PC-9 (cell line): Measurements from ENCODE around the gene AKAP6. TPM values are rescaled to one million over a fixed set of nuclear protein-coding genes. Genes with fewer than 3 reads are reported as not detected.

Source experiments
- BruUV-seq: library from RNA; stranded (reverse); fragments of 400-500 nt; replicated peaks from 2 replicates; lab custom pipeline; 2021; lab: Mats Ljungman, UMichigan
- CTCF ChIA-PET: fragments of 300-600 bp; sonication (Branson Sonifier 250); formaldehyde crosslinking; loops from one replicate; lab custom pipeline; 2022; ENCODE audit warnings: antibody characterized with exemption; lab: Charles Lee
- POLR2A ChIA-PET: fragments of 300-600 bp; sonication (Branson Sonifier 250); formaldehyde crosslinking; loops from one replicate; lab custom pipeline; 2022; ENCODE audit warnings: antibody characterized with exemption; ENCODE audit not compliant: unreplicated experiment; lab: Charles Lee
- DNase-seq, 2 experiments: peaks; one replicate each; pipeline versions ENCODE4 v3.0.0 to v3.0.0-alpha.2; 2015 to 2022; ENCODE audit warnings: mixed read lengths in 1 of 2
- H2AFZ ChIP-seq: fragments of 200-600 bp; sonication (generic); 2 replicates; pipeline ENCODE4 v1.8.1; 2017; ENCODE audit warnings: antibody characterized with exemption
- H3F3A ChIP-seq: fragments of 200-600 bp; sonication (generic); 2 replicates; pipeline ENCODE4 v1.8.1; 2017; ENCODE audit warnings: antibody characterized with exemption, mild to moderate bottlenecking, low read depth; ENCODE audit not compliant: insufficient read depth
- H3K27ac ChIP-seq: fragments of 200-600 bp; sonication (generic); 2 replicates; pipeline ENCODE4 v1.6.1; 2016; ENCODE audit warnings: mixed run types
- H3K27me3 ChIP-seq: fragments of 200-600 bp; sonication (generic); 2 replicates; pipeline ENCODE4 v1.6.1; 2016; ENCODE audit warnings: low read depth, mixed run types; ENCODE audit not compliant: insufficient read depth
- H3K36me3 ChIP-seq: fragments of 200-600 bp; sonication (generic); 2 replicates; pipeline ENCODE4 v1.6.1; 2016; ENCODE audit warnings: low read depth, mixed run types
- H3K4me1 ChIP-seq: fragments of 200-600 bp; sonication (generic); replicated peaks from 2 replicates; pipeline ENCODE4 v1.6.1; 2016; ENCODE audit warnings: mixed run types; ENCODE audit not compliant: insufficient read depth
- H3K4me2 ChIP-seq: fragments of 200-600 bp; sonication (generic); 2 replicates; pipeline ENCODE4 v1.6.1; 2017; ENCODE audit warnings: mixed run types
- H3K4me3 ChIP-seq: fragments of 200-600 bp; sonication (generic); 2 replicates; pipeline ENCODE4 v1.6.1; 2016; ENCODE audit warnings: mixed run types
- H3K79me2 ChIP-seq: fragments of 200-600 bp; sonication (generic); 2 replicates; pipeline ENCODE4 v1.6.1; 2017; ENCODE audit warnings: low read depth, mixed run types
- H3K9me2 ChIP-seq: fragments of 200-600 bp; sonication (generic); 2 replicates; pipeline ENCODE4 v1.8.1; 2017; ENCODE audit warnings: mild to moderate bottlenecking; ENCODE audit not compliant: insufficient read depth
- H3K9me3 ChIP-seq: fragments of 200-600 bp; sonication (generic); 2 replicates; pipeline ENCODE4 v1.8.1; 2016; ENCODE audit warnings: low read depth; ENCODE audit not compliant: insufficient read depth
- H4K20me1 ChIP-seq: fragments of 200-600 bp; sonication (generic); 2 replicates; pipeline ENCODE4 v1.8.1; 2017; ENCODE audit not compliant: insufficient read depth
- CTCF ChIP-seq: fragments of 200-600 bp; sonication (generic); conservative IDR thresholded peaks from 2 replicates; pipeline ENCODE4 v1.6.1; 2017; ENCODE audit warnings: mixed run types, antibody characterized with exemption, mild to moderate bottlenecking, moderate library complexity
- EZH2 ChIP-seq: fragments of 200-600 bp; sonication (generic); IDR thresholded peaks from 2 replicates; pipeline ENCODE4 v1.8.0; 2017; ENCODE audit warnings: antibody characterized with exemption, low read depth
- intact Hi-C: fragments of 100-400 bp; cut with micrococcal nuclease; formaldehyde crosslinking; loops from one replicate; pipeline ENCODE4 v1.10.0; 2022; ENCODE audit not compliant: unreplicated experiment
- total RNA-seq: library from RNA; stranded (reverse); gene quantifications from 2 replicates; pipeline ENCODE4 v1.2.3, GENCODE V29; 2021

AKAP6 gene
- total RNA-seq, 1 experiment from 2014 or later, result 2.8 TPM

- H4K20me1 ChIP-seq, result no peaks in the 10 kb centered on the region
- H3K4me2 ChIP-seq, result no peak overlapping the region
- ChIA-PET POLR2A (no interaction called here), CTCF (no interaction called here)
- no peaks in the 10 kb centered on the region for H3K4me1 ChIP-seq
- no TSS peak for BruUV-seq
- no peaks in the 10 kb centered on the region for H3K9me3 ChIP-seq
- H3K4me3 ChIP-seq, result no peak overlapping the region
- H3K79me2 ChIP-seq, result no peaks in the 10 kb centered on the region
- H2AFZ ChIP-seq, result no peak overlapping the region
- H3K36me3 ChIP-seq, result no peaks in the 10 kb centered on the region
- intact Hi-C loops, result loop anchor here (10.0 kb wide), 2 partner anchors 100 to 840 kb away; no protein-coding TSS in a partner anchor
- TF ChIP-seq CTCF, result no peak
- no peak for TF ChIP-seq EZH2
- H3K27me3 ChIP-seq, result no peaks in the 10 kb centered on the region
- no peaks in the 10 kb centered on the region for H3F3A ChIP-seq
- no peaks in the 10 kb centered on the region for H3K9me2 ChIP-seq
- no peak for DNase-seq
- no peak overlapping the region for H3K27ac ChIP-seq
Observed at GRCh38 chr14:32594766-32595165, 265.7 kb downstream of the AKAP6 start.

DNA sequence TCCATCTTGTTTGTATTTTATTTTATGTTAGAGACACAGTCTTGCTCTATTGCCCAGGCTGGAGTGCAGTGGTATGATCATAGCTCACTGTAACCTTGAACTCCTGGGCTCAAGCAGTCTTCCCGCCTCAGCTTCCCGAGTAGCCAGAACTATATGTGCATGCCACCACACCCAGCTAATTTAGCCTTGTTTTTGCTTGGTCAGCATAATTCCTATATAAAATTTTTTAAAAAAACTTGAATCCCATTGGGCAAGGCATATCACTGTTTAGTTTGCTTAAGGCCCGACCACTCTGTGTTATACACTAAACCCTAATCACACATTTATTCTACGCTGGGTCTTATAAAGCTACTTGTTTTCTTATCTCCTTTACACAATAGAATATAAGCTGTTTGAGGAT, 266.4 kb downstream of the AKAP6 start:
- no peaks in the 10 kb centered on the region for H3K79me2 ChIP-seq
- H3K27me3 ChIP-seq, result no peaks in the 10 kb centered on the region
- no peaks in the 10 kb centered on the region for H3K4me1 ChIP-seq
- H3F3A ChIP-seq, result no peaks in the 10 kb centered on the region
- BruUV-seq, result no TSS peak
- no peak overlapping the region for H3K4me3 ChIP-seq
- no peak overlapping the region for H3K27ac ChIP-seq
- TF ChIP-seq EZH2 (no peak), CTCF (no peak)
- H4K20me1 ChIP-seq, result no peaks in the 10 kb centered on the region
- no peak for DNase-seq
- no peaks in the 10 kb centered on the region for H3K9me3 ChIP-seq
- H3K4me2 ChIP-seq, result no peak overlapping the region
- no peaks in the 10 kb centered on the region for H3K36me3 ChIP-seq
- H3K9me2 ChIP-seq, result no peaks in the 10 kb centered on the region
- no peak overlapping the region for H2AFZ ChIP-seq
- ChIA-PET CTCF (no interaction called here), POLR2A (no interaction called here)
- intact Hi-C loops, result loop anchor here (10.0 kb wide), 2 partner anchors 99 to 839 kb away; no protein-coding TSS in a partner anchor

GRCh38 chr14:32596390-32596789, 267.3 kb downstream of the AKAP6 start:
- ChIA-PET CTCF (no interaction called here), POLR2A (no interaction called here)
- TF ChIP-seq CTCF, result no peak
- DNase-seq, result no peak
- Histone ChIP-seq H3K36me3 (no peaks in the 10 kb centered on the region), H3K79me2 (no peaks in the 10 kb centered on the region), H3F3A (no peaks in the 10 kb centered on the region), H3K4me1 (no peaks in the 10 kb centered on the region), H2AFZ (no peak overlapping the region), H3K27me3 (no peaks in the 10 kb centered on the region), H3K27ac (no peak overlapping the region), H3K4me3 (no peak overlapping the region), H4K20me1 (no peaks in the 10 kb centered on the region), H3K4me2 (no peak overlapping the region), H3K9me2 (no peaks in the 10 kb centered on the region), H3K9me3 (no peaks in the 10 kb centered on the region)
- BruUV-seq, result no TSS peak
- intact Hi-C loops, result loop anchor here (10.0 kb wide), 2 partner anchors 98 to 838 kb away; no protein-coding TSS in a partner anchor
